Measurements from ENCODE around the gene EFHD1. TPM values are rescaled to one million over a fixed set of nuclear protein-coding genes. Genes with fewer than 3 reads are reported as not detected.

EFHD1 gene
- total RNA-seq, 1 donor from 2014 or later: 1.6 TPM

GRCh38 chr2:232628466-232629128, 4.8 kb upstream of the EFHD1 start:
- Mint-ChIP-seq H3K36me3 (ENCODE audit: low read depth, unreplicated experiment) (no peaks in the 10 kb centered on the region), H3K9me3 (ENCODE audit: unreplicated experiment) (no peaks in the 10 kb centered on the region), H3K4me1 (ENCODE audit: unreplicated experiment) (peaks cover 6% of the 10 kb centered on the region), H3K27me3 (ENCODE audit: unreplicated experiment) (peaks cover 2% of the 10 kb centered on the region), H3K27ac (ENCODE audit: unreplicated experiment) (no peak overlapping the region), H3K4me3 (ENCODE audit: unreplicated experiment) (no peak overlapping the region)
- no peak for DNase-seq (ENCODE audit: low spot score)
- no peak for TF ChIP-seq CTCF (IDR thresholded peaks at IDR 0.05; ENCODE audit: unreplicated experiment)

- no peaks in the 10 kb centered on the region for H3K9me3 Mint-ChIP-seq (ENCODE audit: unreplicated experiment)
- peaks cover 6% of the 10 kb centered on the region for H3K4me1 Mint-ChIP-seq (ENCODE audit: unreplicated experiment)
- TF ChIP-seq CTCF (IDR thresholded peaks at IDR 0.05; ENCODE audit: unreplicated experiment): no peak
- H3K36me3 Mint-ChIP-seq (ENCODE audit: low read depth, unreplicated experiment): no peaks in the 10 kb centered on the region
- no peak overlapping the region for H3K4me3 Mint-ChIP-seq (ENCODE audit: unreplicated experiment)
- H3K27me3 Mint-ChIP-seq (ENCODE audit: unreplicated experiment): peaks cover 2% of the 10 kb centered on the region
- no peak overlapping the region for H3K27ac Mint-ChIP-seq (ENCODE audit: unreplicated experiment)
- DNase-seq (ENCODE audit: low spot score): no peak
Measured at GRCh38 chr2:232629129-232629475, 4.3 kb upstream of the EFHD1 start.

- no peak for DNase-seq (ENCODE audit: low spot score)
- no peaks in the 10 kb centered on the region for H3K36me3 Mint-ChIP-seq (ENCODE audit: low read depth, unreplicated experiment)
- peak overlapping the region; percentile 59 for H3K4me3 Mint-ChIP-seq (ENCODE audit: unreplicated experiment)
- H3K27me3 Mint-ChIP-seq (ENCODE audit: unreplicated experiment): peaks cover 6% of the 10 kb centered on the region
- H3K4me1 Mint-ChIP-seq (ENCODE audit: unreplicated experiment): no peaks in the 10 kb centered on the region
- no peak for TF ChIP-seq CTCF (IDR thresholded peaks at IDR 0.05; ENCODE audit: unreplicated experiment)
- no peaks in the 10 kb centered on the region for H3K9me3 Mint-ChIP-seq (ENCODE audit: unreplicated experiment)
- H3K27ac Mint-ChIP-seq (ENCODE audit: unreplicated experiment): no peak overlapping the region
Measured at GRCh38 chr2:232632229-232632903, 1.0 kb upstream of the EFHD1 start.

GRCh38 chr2:232632904-232633412, 446 bp upstream of the EFHD1 start:
- H3K27me3 Mint-ChIP-seq (ENCODE audit: unreplicated experiment): peaks cover 6% of the 10 kb centered on the region
- H3K36me3 Mint-ChIP-seq (ENCODE audit: low read depth, unreplicated experiment): no peaks in the 10 kb centered on the region
- H3K4me3 Mint-ChIP-seq (ENCODE audit: unreplicated experiment): peak overlapping the region; percentile 59
- no peak for TF ChIP-seq CTCF (IDR thresholded peaks at IDR 0.05; ENCODE audit: unreplicated experiment)
- DNase-seq (ENCODE audit: low spot score): no peak
- H3K4me1 Mint-ChIP-seq (ENCODE audit: unreplicated experiment): no peaks in the 10 kb centered on the region
- no peaks in the 10 kb centered on the region for H3K9me3 Mint-ChIP-seq (ENCODE audit: unreplicated experiment)
- no peak overlapping the region for H3K27ac Mint-ChIP-seq (ENCODE audit: unreplicated experiment)
